Cardiac septum (tissue), 1 donor: Measurements from ENCODE around the gene LENG8. TPM values are rescaled to one million over a fixed set of nuclear protein-coding genes. Genes with fewer than 3 reads are reported as not detected.
"Not testable (repeated sequence)": the region's sequence is repeated elsewhere in the genome, so short reads cannot be mapped to it uniquely, and the experiment has no call there.

Experiments used
- DNase-seq: peaks from one replicate; pipeline ENCODE4 v3.0.0-alpha.2; 2020; ENCODE audit warnings: low spot score
- intact Hi-C: fragments of 100-400 bp; cut with DNase I; formaldehyde crosslinking; loops from one replicate; pipeline ENCODE4 v1.14.0; 2022
- total RNA-seq: library from RNA; stranded (reverse); fragmentation: NEBNext Ultra II Directional; extraction: Animal tissue kit (Norgen Biotek cat#: 25700); gene quantifications from one replicate; pipeline ENCODE4 v1.2.1, GENCODE V29; 2021
- donor health status: DM: no; HTN: no; CAD: no.

LENG8 gene
- total RNA-seq, 1 donor from 2014 or later, result 86.5 TPM

GRCh38 chr19:54458648-54459281 is 9.8 kb downstream of the LENG8 start:
- DNase-seq, result no peak
- intact Hi-C loops, result no loop called here

- intact Hi-C loops, result no loop called here
- no peak for DNase-seq
Measured at GRCh38 chr19:54459282-54460229, 10.6 kb downstream of the LENG8 start.

- no peak for DNase-seq
- intact Hi-C loops, result no loop called here
Measured at GRCh38 chr19:54460230-54461005, 11.4 kb downstream of the LENG8 start.

- no peak for DNase-seq
- intact Hi-C loops, result no loop called here
Measured at GRCh38 chr19:54461210-54461609, 12.2 kb downstream of the LENG8 start.

DNA sequence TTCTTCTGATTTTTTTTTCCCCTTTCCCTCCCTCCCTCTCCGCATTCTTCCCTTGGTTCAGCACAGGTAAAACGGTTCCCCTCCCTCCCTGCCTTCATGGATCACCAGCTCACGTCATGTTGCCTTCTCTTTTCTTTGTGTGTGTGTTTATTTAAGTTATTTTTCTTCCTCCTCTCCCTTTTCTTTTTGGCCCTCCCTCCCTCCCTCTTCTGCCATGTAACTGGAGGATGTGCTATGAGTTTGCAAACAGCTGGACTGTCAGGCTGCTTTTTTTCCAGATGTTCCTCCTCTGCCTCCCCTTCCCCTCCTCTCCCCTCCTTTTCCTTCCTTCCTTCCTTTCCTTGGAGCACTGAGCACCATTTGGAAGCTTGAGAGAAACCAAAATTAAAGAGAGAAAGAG is 12.6 kb downstream of the LENG8 start:
- DNase-seq, result no peak
- intact Hi-C loops, result no loop called here

GRCh38 chr19:54462047-54462654 is 13.2 kb downstream of the LENG8 start:
- intact Hi-C loops, result no loop called here

GRCh38 chr19:54462655-54463530 is 13.9 kb downstream of the LENG8 start:
- DNase-seq, result peak; percentile 89
- intact Hi-C loops, result loop anchor here (1.0 kb wide), 1 partner anchor 15 kb away; no protein-coding TSS in a partner anchor

More at GRCh38 chr19:54462047-54462654, 13.2 kb downstream of the LENG8 start:
- DNase-seq, result no peak

GRCh38 chr19:54463531-54464043 is 14.6 kb downstream of the LENG8 start, which contains the start of gene LENG9:
Gene LENG9, minus strand, starts transcription at chr19:54463778. Its CDS starts 252 bp downstream, at chr19:54463526.
- intact Hi-C loops, result loop anchor here (1.0 kb wide), 1 partner anchor 15 kb away; no protein-coding TSS in a partner anchor
- peak; percentile 98 for DNase-seq

DNA sequence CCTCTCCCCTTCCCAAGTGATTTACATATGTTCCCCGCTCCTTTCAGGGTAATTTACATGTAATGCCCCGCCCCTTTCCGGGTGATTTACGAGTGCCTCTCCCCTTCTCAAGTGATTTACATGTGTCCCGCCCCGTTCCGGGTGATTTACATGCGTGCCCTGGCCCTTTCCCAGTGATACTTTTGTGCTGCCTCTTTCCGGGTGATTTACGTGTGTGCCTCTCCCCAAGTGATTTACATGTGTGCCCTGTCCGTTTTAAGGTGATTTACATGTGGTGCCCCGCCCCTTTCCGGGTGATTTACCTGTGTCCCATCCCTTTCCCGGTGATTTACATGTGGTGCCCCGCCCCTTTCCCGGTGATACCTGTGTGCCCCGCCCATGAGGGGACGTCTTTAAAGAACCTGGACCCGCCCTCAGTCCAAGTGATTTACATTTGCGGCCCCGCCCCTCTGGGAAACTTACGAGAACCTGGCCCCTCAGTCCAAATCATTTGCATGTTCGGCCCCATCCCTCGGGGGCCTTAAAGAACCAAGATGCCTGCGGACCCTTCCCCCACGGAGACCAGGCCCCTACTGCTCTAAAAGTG is 15.1 kb downstream of the LENG8 start:
- intact Hi-C loops, result no loop called here
- peak; percentile 92 for DNase-seq

DNA sequence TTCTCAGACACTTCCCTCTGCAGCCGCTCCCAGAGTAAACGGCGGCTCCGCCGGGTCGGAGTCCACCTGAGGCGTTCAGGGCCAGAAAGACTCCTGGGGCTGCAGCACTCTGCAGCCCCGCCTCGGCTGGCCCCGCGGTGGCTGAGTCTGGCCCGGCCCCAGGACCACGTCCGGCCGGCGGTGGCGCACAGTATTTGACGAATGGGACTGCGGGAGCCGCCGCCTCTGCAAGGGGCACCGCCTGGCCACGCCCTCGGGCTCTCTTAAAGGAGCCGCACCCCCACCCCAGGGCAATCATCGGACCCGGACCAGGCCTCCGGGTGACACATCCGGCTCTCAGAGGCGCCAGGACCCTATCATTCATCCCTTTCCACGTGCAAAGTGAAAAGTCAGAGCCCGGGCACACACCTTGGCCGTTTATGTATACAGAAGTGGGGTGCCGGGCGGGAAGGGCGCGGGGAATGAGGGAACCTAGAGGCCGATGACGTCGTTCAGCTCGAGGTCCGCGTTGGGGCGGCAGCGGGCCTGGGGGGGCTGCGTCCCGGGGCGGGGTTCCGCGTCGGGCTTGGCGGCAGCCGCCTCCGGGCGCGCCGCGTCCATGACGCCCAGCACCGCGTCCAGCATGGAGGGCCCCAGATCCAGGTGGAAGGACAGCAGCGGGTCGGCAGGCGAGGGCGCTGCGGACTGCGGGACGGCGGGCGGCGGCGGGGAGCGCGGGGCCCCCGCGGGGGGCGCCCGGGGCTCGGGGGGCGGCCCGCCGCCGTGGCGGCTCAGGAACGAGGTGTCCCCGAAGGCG is 15.8 kb downstream of the LENG8 start:
- peak; percentile 94 for DNase-seq
- intact Hi-C loops, result no loop called here

- no peak for DNase-seq
- intact Hi-C loops, result no loop called here
Measured at GRCh38 chr19:54465426-54466109, 16.6 kb downstream of the LENG8 start.

- DNase-seq, intact Hi-C loops: not testable (repeated sequence)
Measured at GRCh38 chr19:54466110-54466480, 17.1 kb downstream of the LENG8 start.

DNA sequence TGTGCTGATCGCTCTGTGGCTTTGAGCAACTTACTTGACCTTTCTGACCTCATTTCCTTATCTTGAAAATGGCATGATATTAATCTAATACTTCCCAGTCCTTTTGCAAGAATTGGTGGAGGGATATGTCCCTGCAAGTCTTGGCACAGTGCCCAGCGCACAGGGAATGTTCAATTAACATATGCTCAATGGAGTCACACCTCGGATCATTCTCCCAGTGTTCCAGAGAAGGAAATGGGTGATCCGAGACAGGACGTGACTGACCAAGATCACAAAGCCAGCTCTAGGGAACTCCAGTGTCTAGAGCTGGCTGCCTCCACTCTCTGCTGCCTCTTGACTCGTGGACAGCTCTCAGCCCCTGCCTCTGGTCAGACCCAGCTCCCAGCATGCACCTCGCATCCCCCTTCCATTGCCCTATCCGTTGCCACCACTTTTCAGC is 20.5 kb downstream of the LENG8 start:
- intact Hi-C loops, result no loop called here

GRCh38 chr19:54470276-54470887 is 21.4 kb downstream of the LENG8 start:
- DNase-seq, result no peak
- intact Hi-C loops, result no loop called here

More for the DNA sequence above, 20.5 kb downstream of the LENG8 start:
- peak; percentile 83 for DNase-seq

GRCh38 chr19:54470991-54471782 is 22.2 kb downstream of the LENG8 start:
- DNase-seq, result no peak
- intact Hi-C loops, result no loop called here
